ENCODE results near the gene POU6F1.

DNA sequence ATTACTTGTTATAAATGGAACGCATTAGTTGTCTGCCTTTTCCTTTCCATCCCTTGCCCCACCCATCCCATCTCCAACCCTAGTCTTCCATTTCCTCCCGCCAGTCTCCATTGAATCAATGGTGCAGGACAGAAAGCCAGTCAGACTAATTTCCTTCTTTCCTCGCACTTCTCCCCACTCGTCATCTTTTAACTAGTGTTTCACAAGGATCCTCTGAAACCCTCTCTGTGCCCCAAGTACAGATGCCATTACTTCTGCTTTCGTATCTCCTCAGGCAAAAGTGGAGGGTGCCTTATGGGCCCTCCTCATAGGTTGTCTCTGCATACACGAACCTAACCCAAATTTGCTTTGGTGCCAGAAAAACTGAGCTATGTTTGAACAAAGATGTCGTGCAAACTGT lies 25.0 kb upstream of the POU6F1 start:
- TF ChIP-seq, protein P1, sequence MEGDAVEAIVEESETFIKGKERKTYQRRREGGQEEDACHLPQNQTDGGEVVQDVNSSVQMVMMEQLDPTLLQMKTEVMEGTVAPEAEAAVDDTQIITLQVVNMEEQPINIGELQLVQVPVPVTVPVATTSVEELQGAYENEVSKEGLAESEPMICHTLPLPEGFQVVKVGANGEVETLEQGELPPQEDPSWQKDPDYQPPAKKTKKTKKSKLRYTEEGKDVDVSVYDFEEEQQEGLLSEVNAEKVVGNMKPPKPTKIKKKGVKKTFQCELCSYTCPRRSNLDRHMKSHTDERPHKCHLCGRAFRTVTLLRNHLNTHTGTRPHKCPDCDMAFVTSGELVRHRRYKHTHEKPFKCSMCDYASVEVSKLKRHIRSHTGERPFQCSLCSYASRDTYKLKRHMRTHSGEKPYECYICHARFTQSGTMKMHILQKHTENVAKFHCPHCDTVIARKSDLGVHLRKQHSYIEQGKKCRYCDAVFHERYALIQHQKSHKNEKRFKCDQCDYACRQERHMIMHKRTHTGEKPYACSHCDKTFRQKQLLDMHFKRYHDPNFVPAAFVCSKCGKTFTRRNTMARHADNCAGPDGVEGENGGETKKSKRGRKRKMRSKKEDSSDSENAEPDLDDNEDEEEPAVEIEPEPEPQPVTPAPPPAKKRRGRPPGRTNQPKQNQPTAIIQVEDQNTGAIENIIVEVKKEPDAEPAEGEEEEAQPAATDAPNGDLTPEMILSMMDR (IDR thresholded peaks at IDR 0.05): no peak
- TF ChIP-seq POLR2AphosphoS5 (IDR thresholded peaks at IDR 0.05): no peak

Measured in upper lobe of left lung (tissue), 4 donors.